Measurements from ENCODE around the gene PRKAR2A. TPM values are rescaled to one million over a fixed set of nuclear protein-coding genes. Genes with fewer than 3 reads are reported as not detected.
"Not testable (repeated sequence)": the region's sequence is repeated elsewhere in the genome, so short reads cannot be mapped to it uniquely, and the experiment has no call there.

The PRKAR2A gene
- total RNA-seq, 2 donors from 2014 or later, result 13.9 to 25.6 TPM

DNA sequence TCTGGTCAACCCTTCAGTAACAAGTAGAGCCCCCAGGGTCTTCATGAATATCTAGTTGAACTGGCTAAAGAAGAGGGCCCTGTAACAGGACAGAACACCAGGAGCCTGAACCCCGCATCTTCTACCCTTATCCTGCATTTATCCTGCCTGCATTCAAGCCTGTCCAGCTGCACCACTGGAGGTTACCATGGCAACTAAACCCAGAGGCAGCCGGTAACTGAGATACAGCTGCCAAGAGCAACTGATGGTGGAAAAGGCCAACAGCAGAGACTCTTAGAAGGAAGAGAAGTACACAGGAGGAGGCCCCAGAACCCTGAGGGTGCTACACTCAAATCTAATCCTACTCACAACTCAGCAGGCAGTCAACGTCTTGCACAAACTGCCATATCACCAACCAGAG lies 3.7 kb upstream of the PRKAR2A start:
- ATAC-seq (no peak), DNase-seq (ENCODE audit: low spot score in 2 of 2) (no peak)
- Mint-ChIP-seq H3K27ac (no peak overlapping the region), H3K9me3 (no peaks in the 10 kb centered on the region), H3K36me3 (no peaks in the 10 kb centered on the region)

DNA sequence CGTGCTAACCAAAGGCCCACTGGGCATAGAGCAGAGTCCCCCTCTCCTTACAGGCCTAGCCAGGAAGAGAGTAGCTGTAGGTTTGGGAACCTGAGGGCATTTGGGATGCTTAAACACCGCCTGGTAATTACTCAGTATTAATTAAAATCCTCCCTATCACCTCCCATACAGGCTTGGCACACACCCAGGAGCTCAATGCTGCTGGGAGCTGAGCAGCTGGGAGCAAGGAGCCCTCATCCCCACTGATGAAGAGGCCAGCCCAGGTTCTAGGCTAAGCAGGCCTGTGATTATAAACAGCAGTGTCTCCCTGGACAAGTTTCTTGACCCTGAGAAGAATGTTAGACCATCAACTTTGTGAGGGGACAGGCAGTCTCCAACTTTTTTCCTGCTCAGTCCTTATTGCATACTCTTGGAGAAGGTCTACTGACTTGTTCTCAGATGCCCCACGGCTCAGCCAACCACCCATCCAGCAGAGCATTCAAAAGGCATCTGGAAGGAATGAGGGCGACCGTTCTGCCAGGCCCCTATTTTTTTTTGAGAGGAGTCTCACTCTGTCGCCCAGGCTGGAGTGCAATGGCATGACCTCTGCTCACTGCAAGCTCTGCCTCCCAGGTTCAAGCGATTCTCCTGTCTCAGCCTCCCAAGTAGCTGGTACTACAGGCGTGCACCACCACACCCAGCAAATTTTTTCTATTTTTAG lies 1.3 kb upstream of the PRKAR2A start:
- peak overlapping the region in 1 of 2 donors; percentile 91 for H3K27ac Mint-ChIP-seq
- peaks cover 5 to 7% of the 10 kb centered on the region in 2 donors for H3K36me3 Mint-ChIP-seq
- DNase-seq (ENCODE audit: low spot score in 2 of 2) (no peak), ATAC-seq (no peak)
- H3K9me3 Mint-ChIP-seq, result no peaks in the 10 kb centered on the region

DNA sequence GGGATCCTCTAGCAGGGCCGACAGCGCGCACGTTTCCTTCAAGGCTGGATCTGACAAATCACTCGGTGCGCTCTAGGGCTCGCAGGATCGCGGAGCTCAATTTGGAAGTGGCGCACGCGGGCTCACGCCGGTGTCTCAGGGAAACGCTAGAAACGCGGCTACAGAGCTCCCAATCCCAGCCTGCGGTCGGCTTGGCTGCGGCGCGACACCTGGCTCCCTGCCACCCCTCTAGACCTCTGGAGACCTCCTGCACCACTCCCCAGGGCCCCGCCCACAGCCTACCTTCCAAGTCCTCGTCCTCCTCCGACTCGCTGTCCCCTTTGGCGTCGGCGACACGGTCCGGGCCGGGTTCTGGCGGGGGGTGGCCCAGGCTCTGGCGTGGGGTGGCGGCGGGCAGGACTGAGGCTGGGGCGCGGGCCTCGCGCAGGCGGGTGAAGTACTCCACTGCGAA lies 596 bp downstream of the PRKAR2A start:
- H3K36me3 Mint-ChIP-seq, result peaks cover 5 to 7% of the 10 kb centered on the region in 2 donors
- ATAC-seq (peak; percentile 62 to 63), DNase-seq (ENCODE audit: low spot score in 2 of 2) (peak; percentile 64 to 65)
- peak overlapping the region; percentile 69 to 91 for H3K27ac Mint-ChIP-seq
- H3K9me3 Mint-ChIP-seq, result no peaks in the 10 kb centered on the region

DNA sequence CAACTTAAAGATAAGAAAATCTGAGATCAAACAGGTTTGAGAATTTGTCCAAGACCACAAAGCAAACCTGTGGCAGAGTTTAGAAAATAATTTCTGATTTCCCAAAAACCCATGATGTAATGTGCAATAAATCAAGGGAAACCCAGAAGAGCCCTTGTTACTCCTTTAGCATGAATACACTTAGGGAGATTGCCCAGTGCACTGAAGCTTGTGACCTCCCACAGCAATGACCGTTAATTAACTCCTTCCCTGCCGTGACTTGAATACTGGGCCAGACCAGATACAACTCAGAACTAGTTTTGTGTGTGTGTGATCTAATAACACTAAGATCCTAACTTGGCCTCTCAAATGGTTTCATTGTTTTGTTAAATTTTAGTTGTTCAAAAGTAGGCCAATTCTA lies 2.5 kb downstream of the PRKAR2A start:
- H3K36me3 Mint-ChIP-seq, result peaks cover 5 to 7% of the 10 kb centered on the region in 2 donors
- H3K27ac Mint-ChIP-seq, result no peak overlapping the region
- H3K9me3 Mint-ChIP-seq, result no peaks in the 10 kb centered on the region
- ATAC-seq (no peak), DNase-seq (ENCODE audit: low spot score in 2 of 2) (no peak)

DNA sequence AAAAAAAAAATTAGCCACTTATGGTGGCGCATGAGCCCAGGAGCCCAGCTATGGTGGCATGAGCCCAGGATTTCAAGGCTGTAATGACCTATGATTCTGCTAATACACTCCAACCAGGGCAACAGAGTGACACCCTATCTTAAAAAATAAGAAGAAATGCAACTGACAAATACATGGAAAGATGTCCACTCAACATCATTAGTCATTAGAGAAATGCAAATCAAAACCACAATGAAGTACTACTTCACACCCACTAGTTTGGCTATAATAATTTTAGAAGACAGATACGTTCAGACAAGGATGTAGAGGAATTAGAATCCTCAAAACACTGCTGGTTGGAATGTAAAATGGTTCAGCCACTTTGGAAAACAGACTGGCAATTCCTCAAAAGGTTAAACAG lies 10.5 kb downstream of the PRKAR2A start:
- H3K36me3 Mint-ChIP-seq, result peaks cover 0 to 20% of the 10 kb centered on the region in 2 donors
- no peak for DNase-seq (ENCODE audit: low spot score in 2 of 2)
- H3K9me3 Mint-ChIP-seq, result no peaks in the 10 kb centered on the region
- no peak overlapping the region for H3K27ac Mint-ChIP-seq
- ATAC-seq, result peak in 1 of 2 donors; percentile 7

DNA sequence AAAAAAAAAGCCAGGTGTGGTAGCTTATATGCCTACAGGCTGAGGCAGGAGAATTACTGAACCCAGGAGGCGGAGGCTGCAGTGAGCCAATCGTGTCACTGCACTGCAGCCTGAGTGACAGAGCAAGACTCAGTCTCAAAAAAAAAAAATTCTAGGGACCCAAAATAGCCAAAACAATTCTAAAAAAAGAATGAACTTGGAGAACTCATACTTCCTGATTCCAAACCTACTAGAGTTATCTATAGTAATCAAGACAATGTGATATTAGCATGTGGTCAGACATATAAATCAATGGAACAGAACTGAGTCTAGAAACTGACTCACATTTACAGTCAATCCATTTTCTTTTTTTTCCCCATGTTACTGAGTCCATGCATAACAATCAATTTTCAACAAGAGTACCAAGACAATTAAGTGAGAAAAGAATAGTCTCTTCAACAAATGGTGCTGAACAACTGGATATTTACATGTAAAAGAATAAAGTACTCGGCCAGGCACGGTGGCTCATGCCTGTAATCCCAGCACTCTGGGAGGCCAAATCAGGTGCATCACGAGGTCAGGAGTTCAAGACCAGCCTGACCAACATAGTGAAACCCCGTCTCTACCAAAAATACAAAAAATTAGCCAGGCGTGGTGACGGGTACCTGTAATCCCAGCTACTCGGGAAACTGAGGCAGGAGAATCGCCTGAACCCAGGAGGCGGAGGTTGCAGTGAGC lies 11.9 kb downstream of the PRKAR2A start:
- Mint-ChIP-seq H3K36me3 (peaks cover 0 to 20% of the 10 kb centered on the region in 2 donors), H3K27ac (no peak overlapping the region), H3K9me3 (no peaks in the 10 kb centered on the region)
- DNase-seq (ENCODE audit: low spot score in 2 of 2) (no peak), ATAC-seq (no peak)

DNA sequence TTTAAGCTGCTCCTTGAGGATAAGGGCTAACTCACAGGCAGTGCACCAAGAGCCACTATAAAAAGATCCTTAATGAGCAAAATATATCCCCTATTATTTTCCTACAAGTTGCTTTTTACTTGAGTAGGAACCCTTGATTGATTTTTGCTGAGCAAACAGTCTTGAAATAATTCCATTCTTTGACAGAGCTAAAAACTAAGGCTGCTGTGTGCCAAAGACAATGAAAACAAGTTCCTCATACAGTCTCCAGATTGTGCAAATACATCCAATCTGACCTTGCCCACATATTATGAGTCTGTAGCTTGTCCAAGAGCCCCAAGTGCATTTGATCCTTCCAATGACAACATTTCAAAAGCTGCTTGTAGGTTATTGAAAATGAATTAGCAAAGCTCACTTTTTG lies 15.0 kb downstream of the PRKAR2A start:
- H3K9me3 Mint-ChIP-seq, result no peaks in the 10 kb centered on the region
- ATAC-seq, result no peak

DNA sequence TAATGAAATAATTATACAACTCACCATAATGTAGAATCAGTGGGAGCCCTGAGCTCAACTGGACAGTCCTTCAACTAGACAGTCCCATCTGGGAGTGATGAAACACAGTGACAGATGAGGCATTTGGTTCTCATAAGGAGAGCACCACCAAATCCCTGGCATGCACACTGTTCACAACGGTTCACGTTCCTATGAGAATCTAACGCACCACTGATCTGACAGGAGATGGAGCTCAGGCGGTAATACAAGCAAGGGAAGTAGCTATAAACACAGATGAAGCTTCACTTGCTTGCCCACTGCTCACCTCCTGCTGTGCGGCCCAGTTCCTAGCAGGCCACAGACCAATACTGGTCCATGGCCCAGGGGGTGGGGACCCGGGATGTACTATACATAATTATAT lies 17.0 kb downstream of the PRKAR2A start:
- Mint-ChIP-seq H3K27ac (no peak overlapping the region), H3K9me3 (no peaks in the 10 kb centered on the region), H3K36me3 (peaks cover 0 to 10% of the 10 kb centered on the region in 2 donors)
- no peak for ATAC-seq
- no peak for DNase-seq (ENCODE audit: low spot score in 2 of 2)

More for the DNA sequence above, 15.0 kb downstream of the PRKAR2A start:
- Mint-ChIP-seq H3K27ac (no peak overlapping the region), H3K36me3 (peaks cover 0 to 13% of the 10 kb centered on the region in 2 donors)
- DNase-seq (ENCODE audit: low spot score in 2 of 2), result no peak

DNA sequence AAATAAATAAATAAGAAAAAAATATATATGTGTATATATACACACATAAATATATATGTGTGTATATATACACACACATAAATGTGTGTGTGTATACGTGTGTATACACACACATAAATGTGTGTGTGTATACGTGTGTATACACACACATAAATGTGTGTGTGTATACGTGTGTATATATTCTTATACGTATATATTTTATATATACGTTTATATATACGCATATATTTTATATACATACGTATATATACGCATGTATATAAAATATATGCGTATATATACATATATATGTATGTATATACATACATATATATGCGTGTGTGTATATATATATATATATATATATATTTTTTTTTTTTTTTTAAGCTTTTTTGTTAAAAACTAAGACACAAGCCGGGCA lies 18.1 kb downstream of the PRKAR2A start:
- ATAC-seq; H3K9me3 Mint-ChIP-seq; H3K36me3 Mint-ChIP-seq; H3K27ac Mint-ChIP-seq; DNase-seq (ENCODE audit: low spot score in 2 of 2): not testable (repeated sequence)

DNA sequence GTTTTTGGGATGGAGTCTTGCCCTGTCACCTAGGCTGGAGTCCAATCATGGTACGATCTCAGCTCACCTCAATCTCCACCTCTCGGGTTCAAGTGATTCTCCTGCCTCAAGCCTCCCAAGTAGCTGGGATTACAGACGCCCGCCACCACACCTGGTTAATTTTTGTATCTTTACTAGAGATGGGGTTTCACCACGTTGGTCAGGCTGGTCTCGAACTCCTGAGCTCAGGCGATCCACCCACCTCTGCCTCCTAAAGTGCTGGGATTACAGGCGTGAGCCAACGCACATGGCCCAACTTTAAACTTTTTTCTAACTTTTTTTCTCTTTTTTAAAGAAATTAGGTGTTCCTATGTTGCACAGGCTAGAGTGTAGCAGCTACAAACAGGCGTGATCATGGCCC lies 19.8 kb downstream of the PRKAR2A start:
- not testable (repeated sequence) for H3K9me3 Mint-ChIP-seq; DNase-seq (ENCODE audit: low spot score in 2 of 2); H3K27ac Mint-ChIP-seq; ATAC-seq; H3K36me3 Mint-ChIP-seq

DNA sequence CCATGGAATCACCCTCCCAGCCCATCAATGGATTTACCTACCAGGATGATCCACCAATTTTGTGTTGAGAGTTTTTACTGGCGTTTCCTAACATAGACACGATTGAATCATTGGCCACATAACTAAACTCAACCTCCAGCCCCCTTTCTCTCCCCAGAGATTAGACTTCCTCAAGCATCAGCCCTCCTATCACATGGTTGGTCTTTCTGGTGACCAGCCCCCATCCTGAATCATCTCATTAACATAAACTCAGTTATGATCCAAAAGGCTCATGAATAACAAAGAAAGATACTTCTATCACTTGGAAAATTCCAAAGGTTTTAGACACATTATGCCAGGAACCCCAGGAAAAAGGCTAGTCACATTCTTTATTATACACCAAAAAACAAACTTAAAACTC lies 21.2 kb downstream of the PRKAR2A start:
- Mint-ChIP-seq H3K9me3 (no peaks in the 10 kb centered on the region), H3K36me3 (no peaks in the 10 kb centered on the region), H3K27ac (no peak overlapping the region)
- ATAC-seq (no peak), DNase-seq (ENCODE audit: low spot score in 2 of 2) (no peak)

DNA sequence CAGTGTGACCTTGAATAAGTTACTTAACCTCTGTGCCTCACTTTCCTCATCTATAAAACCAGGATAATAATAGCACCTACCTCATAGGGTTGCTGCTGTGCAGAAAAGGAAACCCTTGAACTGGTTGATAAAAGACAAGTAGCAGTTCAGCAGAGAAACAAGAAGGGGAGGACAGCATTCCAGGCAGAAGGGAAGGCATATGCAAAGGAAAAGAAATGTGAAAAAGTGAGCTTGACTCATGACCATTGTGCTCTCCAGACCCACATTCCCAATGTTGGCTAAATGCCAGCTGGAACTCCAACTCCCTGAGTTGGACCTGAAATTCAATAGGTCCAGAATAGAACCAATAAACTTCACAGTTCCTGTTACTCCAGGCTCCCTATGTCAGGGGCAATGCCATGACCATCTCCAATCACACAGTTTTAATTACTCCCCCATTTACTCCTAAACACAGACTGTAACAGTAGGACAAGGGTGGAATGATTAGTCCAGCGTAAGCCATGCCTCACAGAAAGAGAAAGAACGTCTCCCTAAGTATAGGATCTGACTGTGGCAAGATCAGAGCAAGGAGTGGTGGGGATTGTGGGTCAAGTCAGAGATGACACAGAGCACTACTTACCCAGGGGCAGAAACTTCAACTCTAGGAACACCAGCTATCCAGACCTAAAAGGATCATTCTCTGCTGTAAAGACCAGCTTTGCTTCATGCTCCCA lies 26.9 kb downstream of the PRKAR2A start:
- ATAC-seq (no peak), DNase-seq (ENCODE audit: low spot score in 2 of 2) (no peak)
- H3K27ac Mint-ChIP-seq, result no peak overlapping the region
- no peaks in the 10 kb centered on the region for H3K9me3 Mint-ChIP-seq
- no peaks in the 10 kb centered on the region for H3K36me3 Mint-ChIP-seq

DNA sequence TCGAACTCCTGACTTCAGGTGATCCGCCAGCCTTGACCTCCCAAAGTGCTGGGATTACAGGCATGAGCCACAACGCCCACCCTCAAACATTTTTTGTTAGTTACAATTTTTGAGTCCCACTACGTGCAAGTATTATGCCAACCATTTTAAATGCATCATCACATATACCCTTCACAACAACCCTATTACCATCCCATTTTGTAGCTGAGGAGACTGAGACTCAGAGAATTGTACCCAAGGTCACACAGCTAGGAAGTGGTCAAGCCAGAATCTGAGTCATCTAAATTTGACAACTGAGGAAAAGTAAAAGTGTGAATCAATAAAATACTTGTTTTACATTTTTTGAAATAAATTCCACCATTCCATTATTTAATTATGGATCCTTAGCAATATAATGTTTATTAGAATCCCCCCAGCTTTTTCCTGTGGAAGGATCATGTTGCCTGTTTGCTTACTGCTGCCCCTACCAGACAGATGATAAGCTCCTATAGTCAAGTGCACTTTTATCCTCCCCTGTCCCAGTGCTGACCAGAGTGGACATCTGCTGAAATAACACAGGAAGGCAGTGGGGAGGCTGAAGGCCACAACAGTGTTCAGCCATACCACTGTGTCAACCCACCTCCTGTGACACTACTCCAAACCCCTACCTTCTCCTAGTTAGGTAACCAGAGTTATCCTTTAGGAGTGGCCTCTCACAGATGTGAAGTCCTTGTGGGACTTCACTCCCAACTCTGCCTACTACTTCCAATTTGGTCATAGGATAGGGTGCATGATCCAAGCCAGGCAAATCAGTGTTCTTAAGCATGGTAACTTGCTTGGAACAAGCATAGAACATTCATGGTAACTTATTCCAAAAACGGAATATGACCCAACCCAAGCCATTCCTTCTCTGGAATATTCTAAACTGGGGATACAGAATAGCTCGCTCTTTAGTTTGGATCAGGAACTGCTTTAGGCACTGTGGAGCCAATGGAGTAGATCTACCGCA lies 28.1 kb downstream of the PRKAR2A start:
- Mint-ChIP-seq H3K9me3 (no peaks in the 10 kb centered on the region), H3K36me3 (no peaks in the 10 kb centered on the region), H3K27ac (peak overlapping the region in 1 of 2 donors; percentile 62)
- DNase-seq (ENCODE audit: low spot score in 2 of 2), result no peak
- ATAC-seq, result no peak

DNA sequence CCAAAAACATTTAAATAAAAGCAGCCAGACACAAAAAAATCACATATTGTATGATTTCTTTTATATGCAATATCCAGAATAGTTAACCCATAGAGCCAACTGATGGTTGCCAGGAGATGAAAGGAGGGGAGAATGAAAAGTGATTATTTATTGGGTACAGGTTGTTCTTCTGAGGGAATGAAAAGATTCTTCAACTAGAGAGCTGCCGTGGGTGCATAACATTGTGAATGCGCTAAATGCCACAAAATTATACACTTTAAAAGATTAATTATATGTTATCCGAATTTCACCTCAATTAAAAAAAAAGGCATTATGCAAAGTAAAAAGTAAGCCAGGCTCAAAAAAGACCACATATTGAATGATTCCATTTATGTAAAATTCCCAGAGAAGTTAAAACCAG lies 36.1 kb downstream of the PRKAR2A start:
- no peak for DNase-seq (ENCODE audit: low spot score in 2 of 2)

DNA sequence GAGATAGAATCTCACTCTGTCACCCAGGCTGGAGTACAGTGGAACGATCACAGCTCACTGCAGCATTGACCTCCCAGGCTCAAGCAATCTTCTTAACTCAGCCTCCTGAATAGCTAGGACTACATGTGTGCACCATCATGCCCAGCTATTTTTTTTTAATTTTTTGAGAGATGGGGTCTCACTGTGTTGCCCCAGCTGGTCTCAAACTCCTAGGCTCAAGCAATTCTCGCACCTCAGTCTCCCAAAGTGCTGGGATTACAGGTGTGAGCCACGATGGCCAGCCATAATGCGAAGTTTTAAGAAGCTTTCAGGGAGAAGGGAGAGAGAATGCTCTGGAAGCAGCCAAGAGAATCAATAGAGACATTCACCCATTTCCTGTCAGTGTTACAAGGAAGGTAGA lies 42.7 kb downstream of the PRKAR2A start:
- peak overlapping the region in 1 of 2 donors; percentile 19 for H3K27ac Mint-ChIP-seq
- DNase-seq (ENCODE audit: low spot score in 2 of 2), result no peak
- no peak for ATAC-seq
- no peaks in the 10 kb centered on the region for H3K9me3 Mint-ChIP-seq
- H3K36me3 Mint-ChIP-seq, result no peaks in the 10 kb centered on the region

More for the DNA sequence above, 36.1 kb downstream of the PRKAR2A start:
- peaks cover 0 to 6% of the 10 kb centered on the region in 2 donors for H3K9me3 Mint-ChIP-seq
- peak overlapping the region; percentile 67 to 83 for H3K27ac Mint-ChIP-seq
- no peak for ATAC-seq
- peaks cover 0 to 15% of the 10 kb centered on the region in 2 donors for H3K36me3 Mint-ChIP-seq

DNA sequence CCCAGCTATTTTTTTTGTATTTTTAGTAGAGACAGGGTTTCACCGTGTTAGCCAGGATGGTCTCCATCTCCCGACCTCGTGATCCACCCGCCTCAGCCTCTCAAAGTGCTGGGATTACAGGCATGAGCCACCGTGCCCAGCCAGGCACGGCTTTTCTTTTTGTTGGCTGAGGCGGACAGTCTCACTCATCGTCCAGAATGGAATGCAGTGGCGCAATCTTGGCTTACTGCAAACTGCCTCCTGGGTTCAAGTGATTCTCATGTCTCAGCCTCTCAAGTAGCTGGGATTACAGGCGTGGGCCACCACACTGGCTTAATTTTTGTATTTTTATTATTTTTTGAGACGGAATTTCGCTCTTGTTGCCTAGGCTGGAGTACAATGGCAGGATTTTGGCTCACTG lies 46.8 kb downstream of the PRKAR2A start:
- not testable (repeated sequence) for ATAC-seq; H3K36me3 Mint-ChIP-seq; H3K9me3 Mint-ChIP-seq; DNase-seq (ENCODE audit: low spot score in 2 of 2); H3K27ac Mint-ChIP-seq

Data from activated naive CD4-positive, alpha-beta T cell treated with anti-CD3 and anti-CD28 coated beads, Interleukin-2, amount 50 U/mL, for 72 hours (primary cell).